Activated CD8-positive, alpha-beta memory T cell treated with anti-CD3 and anti-CD28 coated beads, Interleukin-2, amount 50 U/mL, for 48 hours (primary cell): ENCODE data around the gene TRAPPC12.
A peak's percentile ranks its signal among the peaks of the same experiment; 100 is the strongest.

Experiments used
- DNase-seq: peaks from one replicate; pipeline ENCODE4 v3.0.0-alpha.2; 2020

TRAPPC12 gene

DNA sequence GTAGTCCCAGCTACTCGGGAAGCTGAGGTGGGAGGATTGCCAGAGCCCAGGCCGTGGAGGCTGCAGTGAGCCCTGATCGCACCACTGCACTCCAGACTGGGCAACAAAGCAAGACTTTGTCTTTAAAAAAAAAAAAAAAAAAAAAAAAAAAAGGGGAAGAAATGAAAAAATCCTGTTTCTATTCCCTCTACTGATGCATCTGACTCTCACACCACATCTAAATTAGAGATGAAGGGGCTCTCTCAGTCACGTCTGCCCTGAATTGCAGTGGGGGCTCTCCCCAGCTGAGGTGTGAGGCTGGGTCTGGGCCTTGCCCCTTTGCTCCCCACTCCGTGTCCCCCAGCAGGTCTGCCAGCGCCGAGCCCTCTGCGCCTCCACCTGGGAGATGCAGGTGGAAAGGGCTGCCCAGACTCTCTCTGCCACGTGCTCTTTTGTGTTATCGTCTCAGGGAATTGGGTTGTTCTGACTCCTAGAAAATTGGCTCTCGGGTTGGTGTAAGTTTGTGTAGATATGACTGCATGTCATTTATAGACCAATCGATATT is 30.2 kb downstream of the TRAPPC12 start:
- no peak for DNase-seq

DNA sequence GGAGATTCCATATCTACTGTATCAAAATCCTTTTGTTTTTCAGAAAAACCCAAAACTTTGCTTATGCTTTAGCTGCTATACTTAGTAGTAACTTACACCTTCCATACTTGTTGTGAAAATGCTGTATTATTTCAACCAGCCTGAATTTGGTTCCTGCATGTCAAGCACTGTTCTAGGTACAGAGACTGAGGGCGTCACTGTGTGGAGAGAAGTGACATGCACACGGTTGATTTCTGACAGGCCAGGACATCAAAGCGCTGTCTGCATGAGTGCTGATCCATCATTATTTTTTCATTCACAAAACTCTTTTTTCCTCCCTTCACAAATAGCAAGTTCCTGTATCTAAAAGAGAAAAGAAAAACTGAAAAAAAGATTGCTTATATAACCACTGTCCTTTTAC is 31.6 kb downstream of the TRAPPC12 start:
- no peak for DNase-seq

DNA sequence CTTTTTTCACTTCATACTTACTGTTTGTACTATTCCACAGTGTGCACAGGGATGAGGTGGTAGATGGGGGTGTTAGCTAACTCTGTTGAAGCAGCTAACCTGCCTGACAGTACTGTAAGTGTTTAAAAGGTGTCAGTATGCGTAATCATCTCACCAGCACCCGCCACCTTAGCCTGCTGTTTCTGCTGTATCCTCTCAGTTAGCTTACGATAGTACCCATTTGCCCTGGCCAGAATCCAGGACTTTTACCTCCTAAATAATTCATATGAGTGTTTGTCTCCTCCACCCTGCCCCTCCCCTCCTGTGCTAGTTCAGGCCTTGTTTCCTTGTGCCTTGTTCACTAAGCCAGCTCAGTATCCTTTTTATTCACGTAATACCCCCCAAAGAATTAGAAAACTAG is 34.2 kb downstream of the TRAPPC12 start:
- no peak for DNase-seq

DNA sequence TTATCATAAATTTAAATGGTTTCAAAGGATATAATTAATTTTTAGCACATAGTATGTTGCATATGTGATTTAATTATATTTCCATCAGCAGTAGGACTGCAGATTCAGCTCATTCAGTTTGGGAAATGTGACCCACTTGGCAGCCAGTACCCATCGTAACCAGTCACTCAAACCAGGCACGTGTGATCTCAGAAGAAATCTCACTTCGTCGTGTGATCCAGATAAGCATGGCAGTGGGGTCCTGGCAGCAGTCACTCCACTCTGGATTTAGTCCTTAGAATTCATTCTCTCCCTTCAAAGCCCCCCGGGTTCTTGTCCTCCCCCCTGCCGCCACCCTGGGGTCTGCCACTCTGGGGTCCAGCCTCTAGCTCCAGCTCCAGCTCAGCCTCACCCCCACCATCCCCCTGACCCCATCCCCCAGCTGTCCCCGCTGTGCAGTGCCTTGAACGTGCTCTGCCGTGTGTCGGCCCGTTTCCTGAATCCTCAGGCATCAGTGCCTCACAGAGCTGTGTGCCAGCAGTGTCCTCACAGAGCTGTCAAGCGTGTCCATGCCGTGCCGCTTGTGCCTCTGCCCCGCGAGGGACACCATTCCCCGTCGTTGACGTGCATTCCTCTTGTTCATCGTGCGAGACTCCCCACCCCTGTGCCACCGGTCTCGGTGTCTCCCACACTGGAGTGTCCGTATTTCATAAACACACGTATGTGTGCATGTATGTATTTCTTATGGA is 34.8 kb downstream of the TRAPPC12 start:
- no peak for DNase-seq

DNA sequence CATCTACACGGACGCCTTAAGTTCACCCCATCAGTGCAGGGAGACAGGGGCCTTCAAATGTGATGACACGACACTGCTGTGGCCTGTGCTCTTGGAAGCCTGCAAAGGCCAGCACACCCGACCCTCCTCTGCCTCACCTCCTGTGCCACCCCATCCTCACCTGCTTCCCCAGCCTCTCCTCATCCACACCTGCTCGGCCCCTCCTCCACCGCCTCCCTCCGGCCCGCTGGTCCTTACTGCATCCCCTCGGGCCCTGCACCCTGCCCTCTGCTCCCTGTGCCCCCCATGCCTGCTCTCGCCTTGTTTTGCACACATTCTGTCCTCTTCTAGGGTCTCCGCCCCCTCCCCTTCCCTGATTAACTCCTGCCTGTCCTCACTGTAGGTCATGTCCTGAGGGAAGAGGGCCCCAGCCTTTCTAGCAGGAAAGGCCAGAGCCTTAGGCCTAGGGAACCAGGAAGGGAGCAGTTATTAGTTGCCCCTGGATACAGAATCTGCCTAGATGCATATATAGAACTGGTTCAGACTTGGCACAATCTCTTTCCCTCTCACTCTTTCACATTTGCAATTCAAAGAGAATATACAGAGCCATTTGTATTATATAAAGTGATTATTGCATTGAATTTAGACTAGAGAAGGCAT is 39.4 kb downstream of the TRAPPC12 start:
- DNase-seq, result no peak

DNA sequence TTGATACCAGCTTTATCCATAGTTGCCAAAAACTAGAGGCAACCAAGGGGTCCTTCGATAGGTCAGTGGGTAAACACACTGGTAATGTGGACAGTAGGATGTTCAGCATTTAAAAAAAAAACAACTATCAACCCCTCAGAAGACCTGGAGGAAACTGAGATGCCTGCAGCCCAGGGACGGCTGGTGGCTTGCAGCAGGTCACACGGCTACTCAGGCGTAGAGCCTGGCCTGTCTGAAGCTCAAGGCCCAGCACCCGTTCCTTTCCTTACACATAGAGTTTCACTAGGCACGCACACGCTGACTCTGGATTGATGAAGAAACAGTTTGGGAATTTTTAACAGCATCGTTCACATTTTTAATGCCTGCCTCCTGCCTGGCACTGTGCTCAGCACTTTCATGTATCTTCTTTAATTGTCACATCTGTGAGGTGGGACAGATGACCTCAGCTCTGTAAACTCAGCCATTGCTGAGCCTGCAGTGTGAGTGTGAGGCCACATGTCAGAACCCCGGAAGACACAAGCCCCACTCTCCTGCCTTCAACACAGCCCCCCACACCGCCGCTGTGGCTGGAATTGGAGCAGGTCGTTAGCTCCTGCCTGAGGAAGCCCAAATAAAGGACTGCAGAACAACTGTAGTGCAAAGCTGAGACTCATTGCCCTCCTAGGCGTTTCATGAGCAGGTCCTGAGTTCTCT is 40.7 kb downstream of the TRAPPC12 start:
- DNase-seq, result no peak

DNA sequence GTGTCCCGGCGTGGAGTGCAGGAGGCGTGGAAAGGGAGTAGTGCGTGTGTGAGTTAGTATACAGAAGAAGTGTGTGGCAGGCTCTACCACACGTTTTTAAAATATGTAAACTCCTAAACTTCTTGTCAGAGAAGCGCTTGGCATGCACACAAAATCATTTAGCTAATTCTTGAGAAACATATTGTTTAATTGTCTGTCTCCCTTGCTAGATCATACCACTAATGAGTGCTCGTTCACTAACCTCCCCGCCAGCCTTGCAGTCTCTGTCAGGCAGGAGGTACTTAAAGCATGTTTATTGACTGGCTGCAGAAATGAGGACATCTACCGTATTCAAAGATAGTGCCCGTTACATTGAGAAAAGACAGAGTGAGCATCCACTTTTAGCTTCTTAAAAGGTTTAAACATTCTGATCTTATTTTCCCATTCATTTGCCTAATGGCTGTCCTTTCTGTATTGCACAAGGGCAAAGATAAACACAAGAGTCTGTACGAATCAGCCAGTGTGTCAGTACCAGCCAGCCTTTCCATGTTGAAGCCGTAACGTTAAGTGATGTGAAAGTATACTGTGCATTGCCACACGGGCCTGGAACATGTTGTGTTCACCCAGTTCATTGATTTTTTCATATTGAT is 41.4 kb downstream of the TRAPPC12 start:
- DNase-seq, result no peak

DNA sequence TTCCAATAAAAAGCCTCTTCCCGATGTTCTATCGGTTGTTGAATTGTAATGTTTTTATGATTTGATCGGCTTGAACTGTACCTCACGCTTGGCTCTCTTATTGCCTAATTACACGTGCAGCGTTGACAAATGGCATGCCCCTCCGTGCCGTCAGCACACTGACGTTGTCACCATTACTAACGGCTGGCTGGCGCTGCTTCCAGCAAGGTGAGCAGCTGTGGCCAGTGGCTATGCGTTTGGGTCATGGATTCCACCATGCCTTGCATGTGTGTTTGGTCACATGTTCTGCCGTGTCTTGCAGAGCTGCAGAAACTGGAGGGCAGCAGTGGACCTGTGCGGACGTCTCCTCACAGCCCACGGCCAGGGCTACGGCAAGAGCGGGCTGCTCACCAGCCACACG is 42.1 kb downstream of the TRAPPC12 start:
- DNase-seq, result no peak

DNA sequence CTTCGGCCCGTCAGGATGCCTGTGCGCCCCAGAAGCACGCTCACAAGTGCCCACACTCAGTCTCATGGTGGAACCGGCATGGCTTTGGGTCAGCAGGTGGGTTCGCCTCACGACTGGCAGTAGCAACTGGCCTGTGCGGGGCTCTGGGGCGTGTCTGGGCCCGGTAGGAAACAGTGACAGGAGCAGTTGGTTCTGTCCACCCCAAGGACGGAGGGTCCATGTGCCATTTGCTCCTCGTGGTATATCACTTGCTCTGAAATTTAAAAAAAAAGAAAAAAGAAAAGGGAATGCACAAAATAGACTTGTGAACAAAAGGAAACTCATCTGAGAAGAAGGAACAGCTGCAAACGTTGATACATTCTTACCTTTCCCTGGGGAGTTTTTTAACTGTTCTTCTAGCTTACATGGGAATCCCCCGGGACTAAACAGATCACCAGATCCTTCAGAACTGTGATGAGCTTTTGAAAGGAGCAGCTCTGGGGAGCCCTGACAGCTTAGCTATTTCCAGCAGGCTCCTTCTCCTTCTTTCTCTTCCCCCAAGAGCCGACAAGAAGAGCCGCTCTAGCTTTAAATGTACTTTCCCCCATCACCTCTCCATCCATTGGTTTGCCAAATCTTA is 42.8 kb downstream of the TRAPPC12 start:
- no peak for DNase-seq

DNA sequence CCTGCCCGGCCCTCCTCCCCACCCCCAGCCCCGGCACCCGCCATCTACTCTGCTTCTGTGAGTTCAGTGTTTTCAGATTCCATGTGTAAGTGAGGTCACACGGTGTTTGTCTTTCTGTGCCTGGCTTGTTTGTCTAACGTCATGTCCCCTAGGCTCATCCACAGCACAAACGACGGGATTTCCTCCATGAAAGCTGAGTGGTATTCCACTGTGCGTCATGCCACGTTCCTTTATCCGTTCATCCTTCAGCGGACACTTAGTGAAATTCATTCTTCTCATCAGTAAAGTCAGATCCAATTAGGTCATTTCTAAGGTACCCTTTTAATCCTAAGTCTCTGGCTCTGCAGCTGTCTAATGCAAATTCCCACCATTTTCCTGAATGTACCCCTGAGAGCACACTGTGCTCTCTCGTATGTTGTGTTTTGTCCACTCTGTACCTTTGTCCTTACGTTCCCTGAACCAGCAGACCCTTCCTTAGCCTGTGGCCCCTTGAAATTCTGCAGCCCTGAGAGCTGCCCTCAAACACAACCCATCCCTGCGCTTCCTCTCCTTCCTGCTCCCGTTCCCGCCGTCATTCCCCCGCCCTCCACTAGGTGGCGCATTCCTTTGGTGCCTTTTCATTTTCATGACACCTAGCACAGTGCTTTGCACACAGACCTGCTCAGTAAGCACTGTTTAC is 44.1 kb downstream of the TRAPPC12 start:
- DNase-seq, result peak; percentile 95

DNA sequence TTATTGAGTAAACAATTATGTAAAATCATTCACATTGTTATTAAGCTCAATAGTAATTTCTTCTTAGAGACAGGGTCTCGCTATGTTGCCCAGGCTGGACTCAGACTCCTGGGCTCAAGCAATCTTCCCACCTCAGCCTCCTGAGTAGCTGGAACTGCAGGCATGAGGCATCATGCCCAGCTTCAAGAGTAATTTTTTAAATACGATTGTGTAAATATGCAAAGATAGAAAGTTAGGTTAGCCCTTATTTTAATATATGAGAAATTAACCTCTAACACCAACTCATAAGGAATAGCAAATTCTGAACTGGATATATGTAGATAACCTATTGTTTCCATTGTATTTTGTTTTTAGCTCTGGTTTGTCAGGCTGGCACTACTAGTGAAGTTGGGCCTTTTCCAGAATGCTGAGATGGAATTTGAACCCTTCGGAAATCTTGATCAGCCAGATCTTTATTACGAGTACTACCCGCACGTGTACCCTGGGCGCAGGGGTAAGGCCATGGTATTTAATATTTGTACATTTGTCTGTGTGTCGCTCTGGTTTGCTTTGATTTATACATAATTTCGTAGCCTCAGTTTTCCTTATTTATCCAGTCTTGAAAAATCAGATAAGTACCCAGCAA is 44.8 kb downstream of the TRAPPC12 start:
- no peak for DNase-seq

DNA sequence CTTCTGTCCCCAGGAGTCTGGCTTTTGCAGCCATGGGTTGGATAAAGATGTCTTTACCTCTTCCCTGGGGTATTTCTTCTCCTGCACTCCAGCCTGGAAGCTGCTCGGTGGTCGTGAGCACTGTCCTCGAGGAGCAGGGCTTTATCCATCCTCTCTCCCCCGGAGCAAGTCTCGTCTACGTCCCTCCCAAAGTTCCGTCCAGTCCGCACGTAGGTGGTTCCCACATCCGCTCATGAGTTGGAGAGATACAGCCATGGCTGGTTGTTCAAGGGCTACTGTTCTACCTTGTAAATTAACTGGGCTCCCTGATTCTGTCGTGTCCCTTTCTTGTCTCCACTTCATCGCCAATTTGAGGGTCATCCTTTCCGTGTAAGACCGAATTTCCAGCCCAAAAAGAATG is 47.1 kb downstream of the TRAPPC12 start:
- no peak for DNase-seq

DNA sequence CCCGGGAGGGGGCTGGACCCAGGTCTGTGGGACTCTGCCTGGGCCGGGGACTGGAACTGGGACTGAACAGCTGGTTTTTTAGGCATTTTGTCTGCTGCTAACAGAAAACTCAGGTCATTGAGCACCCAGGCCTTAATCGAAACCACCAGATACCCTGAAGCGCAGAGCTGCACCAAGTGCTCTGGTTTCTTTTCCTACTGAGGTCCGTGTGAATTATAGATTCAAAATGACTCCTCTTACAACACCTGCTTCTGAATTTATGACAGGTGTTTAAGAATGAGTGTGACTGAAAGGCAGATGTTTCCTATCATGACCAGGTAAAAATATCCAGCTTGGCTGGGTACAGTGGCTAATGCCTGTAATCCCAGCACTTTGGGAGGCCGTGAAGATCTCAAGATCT is 47.8 kb downstream of the TRAPPC12 start:
- no peak for DNase-seq

DNA sequence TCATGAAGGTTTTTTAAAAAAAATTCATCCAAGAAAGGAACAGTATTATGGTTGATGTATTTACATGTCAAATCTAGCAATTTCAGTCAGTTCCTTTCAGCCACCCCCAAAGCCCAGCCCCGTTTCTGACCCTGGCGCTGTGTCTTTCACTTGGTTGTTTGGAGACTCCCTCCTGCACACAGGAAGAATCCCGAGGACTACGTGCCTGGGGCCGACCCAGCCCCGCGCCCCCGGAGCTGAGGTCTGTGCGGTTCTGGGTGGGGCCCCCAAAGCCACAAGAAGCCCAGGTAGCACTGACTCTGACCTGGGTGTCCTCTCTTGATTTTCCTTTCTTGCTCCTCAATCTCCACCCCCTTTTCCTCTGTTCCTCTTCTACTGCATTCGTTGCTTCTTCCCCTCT is 49.1 kb downstream of the TRAPPC12 start:
- DNase-seq, result no peak

DNA sequence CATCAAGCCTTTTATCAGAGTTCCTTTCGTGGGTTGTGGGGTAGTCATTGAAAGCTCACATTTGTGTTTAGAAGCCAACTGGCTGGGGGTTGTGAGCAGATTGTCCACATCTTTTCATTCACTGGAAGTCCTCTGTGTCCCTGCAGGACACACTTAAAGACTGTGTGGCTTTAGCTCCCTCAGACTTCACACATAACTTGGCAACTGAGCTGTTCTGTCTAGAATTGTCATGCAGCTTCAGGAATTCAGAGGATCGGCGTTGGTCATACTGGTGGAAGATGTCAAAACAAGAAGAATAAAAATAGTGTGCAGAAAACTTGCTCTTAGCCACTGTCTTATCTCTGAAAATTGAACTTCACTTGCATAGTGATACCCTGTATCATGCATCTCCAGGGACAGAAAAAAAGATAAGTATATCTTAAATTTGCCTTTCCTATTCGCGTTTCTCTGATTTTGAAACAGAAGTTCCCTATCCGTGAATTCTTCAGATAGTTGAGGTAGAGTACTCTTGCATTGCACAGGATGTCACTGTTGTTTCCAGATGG is 49.6 kb downstream of the TRAPPC12 start:
- DNase-seq, result no peak

DNA sequence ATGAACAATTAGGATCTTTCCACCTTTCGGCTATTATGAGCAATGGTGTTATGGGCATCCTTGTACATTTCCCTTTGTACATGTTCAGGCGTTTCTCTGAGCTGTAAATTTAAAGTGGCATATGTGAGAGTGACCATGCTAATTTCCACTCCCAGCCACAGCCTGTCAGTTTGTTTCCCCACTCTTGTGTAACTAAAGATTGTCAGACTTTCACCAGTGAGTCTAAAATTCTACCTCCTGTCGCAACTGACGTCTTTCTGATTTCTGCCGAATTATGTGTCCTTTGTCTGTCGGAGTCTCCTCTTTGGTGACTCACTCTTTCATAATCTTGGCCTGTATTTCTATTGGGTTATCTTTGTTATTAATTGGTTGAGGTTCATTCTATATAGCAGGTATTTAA is 50.7 kb downstream of the TRAPPC12 start:
- no peak for DNase-seq

DNA sequence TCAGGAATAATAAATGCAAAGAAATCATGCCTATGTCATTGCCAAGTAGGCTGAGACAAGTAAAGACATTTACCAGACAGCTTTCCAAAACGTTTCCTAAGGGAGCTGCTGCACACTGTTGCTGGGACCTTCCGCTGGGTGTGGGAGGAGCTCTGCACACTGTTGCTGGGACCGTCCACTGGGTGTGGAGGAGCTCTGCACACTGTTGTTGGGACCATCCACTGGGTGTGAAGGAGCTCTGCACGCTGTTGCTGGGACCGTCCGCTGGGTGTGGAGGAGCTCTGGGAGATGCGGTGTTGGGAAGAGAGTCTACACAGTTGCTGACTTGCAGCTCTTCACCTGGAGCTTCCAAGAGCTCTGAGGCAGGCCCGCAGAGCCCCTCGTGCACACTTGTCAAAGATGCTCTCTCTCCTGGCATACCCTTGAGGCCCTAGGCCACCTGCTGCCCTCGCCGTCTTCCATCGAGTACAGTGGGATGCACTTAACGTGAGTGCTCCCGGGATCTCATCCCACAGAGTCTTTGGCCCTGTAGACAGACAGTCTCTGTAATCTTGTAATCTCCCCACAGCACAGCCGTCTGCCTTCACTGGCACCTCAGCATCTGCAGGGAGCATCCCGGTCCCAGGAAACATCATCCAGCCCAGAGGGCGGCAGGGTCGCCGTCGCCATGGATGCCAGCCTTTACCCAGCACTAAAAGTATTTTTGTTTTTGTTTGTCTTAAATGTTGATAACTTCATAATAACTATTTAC is 51.4 kb downstream of the TRAPPC12 start:
- DNase-seq, result no peak

DNA sequence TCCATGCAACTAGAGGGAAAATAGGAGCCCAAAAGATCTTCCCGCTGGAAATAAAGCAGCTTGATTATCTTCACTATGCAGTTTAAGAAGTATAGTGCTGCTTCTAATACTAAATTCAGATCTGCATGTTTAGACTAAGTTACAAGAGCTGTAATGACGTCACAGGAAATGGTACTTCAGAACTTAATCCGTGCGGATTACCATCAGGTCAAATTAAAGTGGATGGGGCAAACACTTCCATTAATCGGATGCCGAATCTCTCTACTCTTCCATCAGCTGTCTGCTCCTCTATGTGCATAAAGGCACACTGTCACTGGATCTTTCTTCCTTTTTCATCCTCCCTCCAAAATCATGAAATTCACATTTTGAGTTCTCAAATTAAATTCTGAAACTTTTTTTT is 52.6 kb downstream of the TRAPPC12 start:
- DNase-seq, result no peak

DNA sequence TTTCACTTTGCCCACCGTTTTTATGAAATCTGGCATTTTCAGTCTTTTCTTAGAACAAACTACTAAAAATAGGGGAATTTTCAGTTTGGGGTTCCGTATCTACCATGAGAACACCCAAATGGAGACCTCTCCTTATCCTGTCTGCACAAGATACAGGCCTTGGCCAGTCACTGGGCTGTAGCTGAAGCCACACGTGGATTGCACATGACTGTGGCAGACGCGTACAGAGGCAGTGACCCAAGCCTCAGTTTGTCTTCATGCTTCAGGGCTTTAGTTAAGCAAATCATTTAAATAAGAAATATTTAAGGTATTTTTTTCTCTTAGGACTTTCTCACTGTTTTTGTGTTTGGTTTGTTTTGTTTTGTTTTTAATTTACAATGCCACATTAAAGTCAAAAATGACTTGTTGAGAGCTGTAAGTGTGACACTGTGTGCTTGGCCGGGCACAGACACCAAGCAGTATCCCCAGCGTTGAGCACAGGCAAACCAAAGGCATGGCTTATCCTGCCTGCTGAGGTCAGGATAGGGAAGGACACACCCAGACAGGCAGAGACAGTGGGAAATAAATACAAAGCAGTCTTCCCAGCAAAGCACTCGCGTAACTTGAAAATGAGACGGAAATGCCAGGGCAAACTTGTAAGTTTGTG is 53.3 kb downstream of the TRAPPC12 start:
- DNase-seq, result no peak

DNA sequence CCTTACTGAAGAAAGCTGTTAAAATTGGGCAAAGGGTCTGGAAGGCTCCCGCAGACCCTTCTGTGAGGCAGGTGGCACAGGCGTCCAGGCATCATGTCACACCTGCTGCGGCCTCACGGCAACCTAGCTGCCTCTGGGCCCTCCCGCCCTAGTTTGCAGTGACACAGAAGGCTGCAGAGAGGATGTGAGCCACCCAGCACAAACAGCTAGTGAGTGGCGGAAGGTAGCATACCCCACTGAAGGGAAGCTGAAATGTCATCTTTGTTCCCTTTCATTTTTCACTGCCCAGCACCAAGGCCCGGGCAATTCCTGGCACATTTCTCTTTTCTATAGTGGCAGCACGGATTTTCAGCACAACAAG is 53.8 kb downstream of the TRAPPC12 start:
- no peak for DNase-seq
